ENCODE results near the gene PCK2. TPM values are rescaled to one million over a fixed set of nuclear protein-coding genes. Genes with fewer than 3 reads are reported as not detected.

PCK2 gene
- total and polyA plus RNA-seq, 2 of the 13 experiments (the other 11 are each of a cell fraction or from before 2014, with no cell fraction given), result 129 to 272 TPM

DNA sequence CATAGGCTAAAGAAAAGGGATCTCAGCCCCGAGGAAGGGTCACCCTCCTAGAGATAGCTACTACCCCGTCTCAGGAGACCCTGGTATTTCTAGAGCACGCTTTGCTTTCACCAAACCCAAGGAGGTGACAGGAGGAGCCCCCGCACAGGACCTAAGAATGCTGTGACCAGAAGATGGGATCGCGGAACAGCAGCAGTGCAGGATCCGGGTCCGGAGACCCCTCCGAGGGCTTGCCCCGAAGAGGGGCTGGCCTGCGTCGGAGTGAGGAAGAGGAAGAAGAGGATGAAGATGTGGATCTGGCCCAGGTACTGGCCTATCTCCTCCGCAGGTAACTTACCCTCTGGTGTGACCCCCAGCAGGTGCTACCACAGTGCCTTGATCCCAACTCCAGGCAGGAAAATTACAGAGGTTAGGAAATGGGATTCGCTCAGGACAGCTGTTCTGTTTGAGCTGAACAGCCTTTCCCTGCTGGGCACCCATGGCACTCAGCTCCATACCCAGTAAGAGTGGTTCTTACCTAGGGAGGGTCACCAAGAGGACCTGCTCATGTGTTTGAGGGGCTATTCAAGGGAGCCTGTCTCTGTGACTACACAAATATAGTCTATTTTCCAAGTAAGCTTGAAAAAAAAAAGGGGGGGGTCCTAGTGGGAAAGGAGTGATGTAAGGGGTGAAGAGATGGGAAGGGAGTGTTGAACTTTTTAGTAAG lies 21.5 kb downstream of the PCK2 start (continued):
- TF ChIP-seq, protein P1, sequence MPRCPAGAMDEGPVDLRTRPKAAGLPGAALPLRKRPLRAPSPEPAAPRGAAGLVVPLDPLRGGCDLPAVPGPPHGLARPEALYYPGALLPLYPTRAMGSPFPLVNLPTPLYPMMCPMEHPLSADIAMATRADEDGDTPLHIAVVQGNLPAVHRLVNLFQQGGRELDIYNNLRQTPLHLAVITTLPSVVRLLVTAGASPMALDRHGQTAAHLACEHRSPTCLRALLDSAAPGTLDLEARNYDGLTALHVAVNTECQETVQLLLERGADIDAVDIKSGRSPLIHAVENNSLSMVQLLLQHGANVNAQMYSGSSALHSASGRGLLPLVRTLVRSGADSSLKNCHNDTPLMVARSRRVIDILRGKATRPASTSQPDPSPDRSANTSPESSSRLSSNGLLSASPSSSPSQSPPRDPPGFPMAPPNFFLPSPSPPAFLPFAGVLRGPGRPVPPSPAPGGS (CRISPR knock-in tag; IDR thresholded peaks at IDR 0.05), result no peak
- no peak for TF ChIP-seq EP300 (IDR thresholded peaks at IDR 0.05; ENCODE audit: low read depth in 2 of 2, low read length in 2 of 2)
- TF ChIP-seq EP300 (CRISPR knock-in tag; IDR thresholded peaks at IDR 0.05; ENCODE audit: borderline replicate concordance), result peak; percentile 3; the same call in 1 of the 2 replicates
- peak; percentile 55 for TF ChIP-seq TEAD3 (CRISPR knock-in tag; optimal IDR thresholded peaks at IDR 0.05; ENCODE audit: borderline replicate concordance)
- TF ChIP-seq ZNF766 (CRISPR knock-in tag; IDR thresholded peaks at IDR 0.05; ENCODE audit: borderline replicate concordance), result peak; percentile 20; the same call in 1 of the 2 replicates
- peak; percentile 76 for TF ChIP-seq BRCA1 (CRISPR knock-in tag; IDR thresholded peaks at IDR 0.05)
- peak; percentile 92; the same call in 1 of the 2 replicates for TF ChIP-seq DNMT1 (CRISPR knock-in tag; IDR thresholded peaks at IDR 0.05)
- TF ChIP-seq ZNF350 (CRISPR knock-in tag; IDR thresholded peaks at IDR 0.05; ENCODE audit: borderline replicate concordance, low read depth), result no peak
- TF ChIP-seq DRAP1 (CRISPR knock-in tag; IDR thresholded peaks at IDR 0.05), result no peak
- TF ChIP-seq TRIM22 (IDR thresholded peaks at IDR 0.05), result no peak
- TF ChIP-seq SAP130 (CRISPR knock-in tag; IDR thresholded peaks at IDR 0.05; ENCODE audit: low read depth), result no peak
- peak; percentile 21; the same call in 1 of the 2 replicates for TF ChIP-seq ZBTB7B (CRISPR knock-in tag; IDR thresholded peaks at IDR 0.05)
- TF ChIP-seq, protein P2, sequence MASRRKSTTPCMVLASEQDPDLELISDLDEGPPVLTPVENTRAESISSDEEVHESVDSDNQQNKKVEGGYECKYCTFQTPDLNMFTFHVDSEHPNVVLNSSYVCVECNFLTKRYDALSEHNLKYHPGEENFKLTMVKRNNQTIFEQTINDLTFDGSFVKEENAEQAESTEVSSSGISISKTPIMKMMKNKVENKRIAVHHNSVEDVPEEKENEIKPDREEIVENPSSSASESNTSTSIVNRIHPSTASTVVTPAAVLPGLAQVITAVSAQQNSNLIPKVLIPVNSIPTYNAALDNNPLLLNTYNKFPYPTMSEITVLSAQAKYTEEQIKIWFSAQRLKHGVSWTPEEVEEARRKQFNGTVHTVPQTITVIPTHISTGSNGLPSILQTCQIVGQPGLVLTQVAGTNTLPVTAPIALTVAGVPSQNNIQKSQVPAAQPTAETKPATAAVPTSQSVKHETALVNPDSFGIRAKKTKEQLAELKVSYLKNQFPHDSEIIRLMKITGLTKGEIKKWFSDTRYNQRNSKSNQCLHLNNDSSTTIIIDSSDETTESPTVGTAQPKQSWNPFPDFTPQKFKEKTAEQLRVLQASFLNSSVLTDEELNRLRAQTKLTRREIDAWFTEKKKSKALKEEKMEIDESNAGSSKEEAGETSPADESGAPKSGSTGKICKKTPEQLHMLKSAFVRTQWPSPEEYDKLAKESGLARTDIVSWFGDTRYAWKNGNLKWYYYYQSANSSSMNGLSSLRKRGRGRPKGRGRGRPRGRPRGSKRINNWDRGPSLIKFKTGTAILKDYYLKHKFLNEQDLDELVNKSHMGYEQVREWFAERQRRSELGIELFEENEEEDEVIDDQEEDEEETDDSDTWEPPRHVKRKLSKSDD (CRISPR knock-in tag; IDR thresholded peaks at IDR 0.05; ENCODE audit: low read depth), result no peak
- no peak for TF ChIP-seq ZNF367 (CRISPR knock-in tag; IDR thresholded peaks at IDR 0.05; ENCODE audit: borderline replicate concordance)
- TF ChIP-seq MED8 (CRISPR knock-in tag; IDR thresholded peaks at IDR 0.05; ENCODE audit: insufficient replicate concordance), result peak; percentile 35
- TF ChIP-seq, protein P3, sequence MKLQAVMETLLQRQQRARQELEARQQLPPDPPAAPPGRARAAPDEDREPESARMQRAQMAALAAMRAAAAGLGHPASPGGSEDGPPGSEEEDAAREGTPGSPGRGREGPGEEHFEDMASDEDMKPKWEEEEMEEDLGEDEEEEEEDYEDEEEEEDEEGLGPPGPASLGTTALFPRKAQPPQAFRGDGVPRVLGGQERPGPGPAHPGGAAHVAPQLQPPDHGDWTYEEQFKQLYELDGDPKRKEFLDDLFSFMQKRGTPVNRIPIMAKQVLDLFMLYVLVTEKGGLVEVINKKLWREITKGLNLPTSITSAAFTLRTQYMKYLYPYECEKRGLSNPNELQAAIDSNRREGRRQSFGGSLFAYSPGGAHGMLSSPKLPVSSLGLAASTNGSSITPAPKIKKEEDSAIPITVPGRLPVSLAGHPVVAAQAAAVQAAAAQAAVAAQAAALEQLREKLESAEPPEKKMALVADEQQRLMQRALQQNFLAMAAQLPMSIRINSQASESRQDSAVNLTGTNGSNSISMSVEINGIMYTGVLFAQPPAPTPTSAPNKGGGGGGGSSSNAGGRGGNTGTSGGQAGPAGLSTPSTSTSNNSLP (IDR thresholded peaks at IDR 0.05; ENCODE audit: low read depth, low read length), result no peak
- TF ChIP-seq NFIB (CRISPR knock-in tag; IDR thresholded peaks at IDR 0.05; ENCODE audit: borderline replicate concordance), result no peak
- peak; percentile 28; the same call in 1 of the 2 replicates for TF ChIP-seq PBX3 (CRISPR knock-in tag; IDR thresholded peaks at IDR 0.05; ENCODE audit: borderline replicate concordance)
- TF ChIP-seq SNAPC5 (CRISPR knock-in tag; IDR thresholded peaks at IDR 0.05; ENCODE audit: borderline replicate concordance), result no peak
- TF ChIP-seq ZNF343 (CRISPR knock-in tag; IDR thresholded peaks at IDR 0.05), result no peak; the same call in 1 of the 2 replicates
